GM13976 (cell line): ENCODE measurements around the gene PRKCH.

Experiments used
- DNase-seq: peaks from one replicate; pipeline ENCODE4 v3.0.0; 2012; ENCODE audit warnings: low spot score
- in situ Hi-C: fragments of 300-500 bp; cut with MboI; formaldehyde crosslinking; loops from one replicate; pipeline ENCODE4 v1.12.0; 2022; ENCODE audit warnings: low sequenced_read_pairs, mixed read lengths, inconsistent platforms; ENCODE audit not compliant: unreplicated experiment
- TF ChIP-seq, protein P1 (sequence below): IDR thresholded peaks from 2 replicates; pipeline ENCODE4 v1.5.1; 2012; ENCODE audit warnings: borderline replicate concordance, mild to moderate bottlenecking; ENCODE audit not compliant: insufficient read depth; ENCODE audit errors: extremely low read depth, missing control alignments, control extremely low read depth

The PRKCH gene

DNA sequence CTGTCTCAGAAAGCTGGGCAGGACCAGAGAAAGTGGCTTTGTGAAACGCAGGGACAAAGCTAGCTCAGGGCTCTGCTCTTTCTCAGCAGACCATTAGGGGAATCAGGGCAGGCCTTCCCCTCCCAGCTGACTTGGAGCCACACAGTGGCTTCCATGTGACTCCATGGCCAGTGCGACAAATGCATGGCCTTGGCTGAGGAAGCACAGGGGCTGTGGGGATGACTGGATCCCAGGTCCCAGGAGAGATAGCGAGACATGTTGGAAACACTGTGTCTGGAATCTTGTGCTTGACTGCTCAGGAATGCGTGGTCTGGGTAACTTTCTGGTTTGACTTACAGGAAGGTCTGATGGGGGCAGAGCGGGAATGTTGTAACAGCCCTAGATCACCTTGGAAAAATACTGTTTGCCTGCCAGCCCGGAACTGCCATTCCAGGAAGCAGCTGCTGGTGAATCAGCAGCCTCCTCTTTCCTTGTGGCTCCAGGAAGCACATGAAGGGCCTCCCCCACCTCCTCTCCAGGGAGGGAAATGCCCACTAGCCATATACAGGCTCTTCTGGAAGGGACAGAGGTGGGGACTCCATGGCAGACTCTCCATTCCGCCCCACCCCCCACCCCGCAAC lies 240.4 kb downstream of the PRKCH start:
- DNase-seq, result no peak
- TF ChIP-seq, protein P1, sequence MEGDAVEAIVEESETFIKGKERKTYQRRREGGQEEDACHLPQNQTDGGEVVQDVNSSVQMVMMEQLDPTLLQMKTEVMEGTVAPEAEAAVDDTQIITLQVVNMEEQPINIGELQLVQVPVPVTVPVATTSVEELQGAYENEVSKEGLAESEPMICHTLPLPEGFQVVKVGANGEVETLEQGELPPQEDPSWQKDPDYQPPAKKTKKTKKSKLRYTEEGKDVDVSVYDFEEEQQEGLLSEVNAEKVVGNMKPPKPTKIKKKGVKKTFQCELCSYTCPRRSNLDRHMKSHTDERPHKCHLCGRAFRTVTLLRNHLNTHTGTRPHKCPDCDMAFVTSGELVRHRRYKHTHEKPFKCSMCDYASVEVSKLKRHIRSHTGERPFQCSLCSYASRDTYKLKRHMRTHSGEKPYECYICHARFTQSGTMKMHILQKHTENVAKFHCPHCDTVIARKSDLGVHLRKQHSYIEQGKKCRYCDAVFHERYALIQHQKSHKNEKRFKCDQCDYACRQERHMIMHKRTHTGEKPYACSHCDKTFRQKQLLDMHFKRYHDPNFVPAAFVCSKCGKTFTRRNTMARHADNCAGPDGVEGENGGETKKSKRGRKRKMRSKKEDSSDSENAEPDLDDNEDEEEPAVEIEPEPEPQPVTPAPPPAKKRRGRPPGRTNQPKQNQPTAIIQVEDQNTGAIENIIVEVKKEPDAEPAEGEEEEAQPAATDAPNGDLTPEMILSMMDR, result no peak
- in situ Hi-C loops, result no loop called here

DNA sequence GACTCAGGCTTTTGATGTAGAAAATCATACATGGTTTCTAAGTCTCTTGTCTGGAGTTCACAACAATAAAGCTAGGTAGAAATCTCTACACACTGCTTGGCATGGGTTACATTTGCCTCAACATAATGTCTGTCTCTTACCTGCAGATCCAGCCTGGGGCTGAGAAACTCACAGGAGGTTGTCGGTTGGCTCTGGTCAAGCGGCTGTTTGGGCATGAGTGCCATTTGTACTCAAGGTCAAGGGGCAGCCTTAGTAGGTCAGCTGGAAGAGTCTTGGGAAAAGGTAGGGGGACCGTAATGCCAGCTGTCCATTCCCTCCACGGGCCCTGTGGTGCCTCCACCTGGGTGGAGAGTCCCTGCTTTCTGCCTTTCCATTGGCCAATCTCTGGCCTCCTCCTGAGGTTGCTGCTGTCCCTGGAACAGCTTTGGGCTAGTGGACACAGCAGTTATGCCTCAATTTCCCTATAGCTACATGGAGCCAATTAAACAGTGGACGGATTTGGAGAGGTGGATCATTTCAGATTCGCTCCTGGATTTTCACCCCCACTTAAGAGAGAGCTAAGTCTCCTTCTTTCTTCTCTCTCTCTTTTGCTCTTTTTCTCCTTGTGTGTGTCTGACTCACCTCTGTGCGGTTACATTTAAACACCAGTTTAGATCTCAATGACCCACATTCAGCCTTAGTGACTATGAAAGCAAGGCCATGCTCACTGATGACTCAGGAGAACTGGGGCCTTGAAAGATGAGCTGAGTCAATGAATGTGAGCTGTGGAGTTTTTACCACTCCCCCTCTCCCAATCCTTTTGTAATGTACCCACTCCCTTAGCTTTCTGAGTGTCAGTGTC lies 241.2 kb downstream of the PRKCH start:
- TF ChIP-seq, protein P1, result no peak
- DNase-seq, result no peak
- in situ Hi-C loops, result no loop called here

DNA sequence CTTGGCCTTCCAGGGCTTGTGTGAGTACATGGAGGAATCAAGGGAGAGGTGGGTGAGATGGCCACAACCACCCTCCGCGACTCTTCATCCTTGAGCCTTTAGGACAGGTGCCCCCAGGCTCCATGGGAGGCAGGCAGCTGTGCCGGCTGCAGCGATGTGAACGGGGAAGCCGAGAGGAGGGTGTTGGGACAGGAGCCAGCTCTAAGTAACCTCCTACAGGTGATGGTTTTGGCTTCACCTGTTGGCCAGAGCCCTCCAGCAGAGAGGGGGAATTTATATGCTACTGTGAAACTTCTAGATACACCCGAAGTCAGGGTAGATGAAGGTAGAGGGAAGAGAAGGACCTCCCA lies 241.8 kb downstream of the PRKCH start:
- in situ Hi-C loops, result no loop called here
- TF ChIP-seq, protein P1, result no peak
- DNase-seq, result no peak

DNA sequence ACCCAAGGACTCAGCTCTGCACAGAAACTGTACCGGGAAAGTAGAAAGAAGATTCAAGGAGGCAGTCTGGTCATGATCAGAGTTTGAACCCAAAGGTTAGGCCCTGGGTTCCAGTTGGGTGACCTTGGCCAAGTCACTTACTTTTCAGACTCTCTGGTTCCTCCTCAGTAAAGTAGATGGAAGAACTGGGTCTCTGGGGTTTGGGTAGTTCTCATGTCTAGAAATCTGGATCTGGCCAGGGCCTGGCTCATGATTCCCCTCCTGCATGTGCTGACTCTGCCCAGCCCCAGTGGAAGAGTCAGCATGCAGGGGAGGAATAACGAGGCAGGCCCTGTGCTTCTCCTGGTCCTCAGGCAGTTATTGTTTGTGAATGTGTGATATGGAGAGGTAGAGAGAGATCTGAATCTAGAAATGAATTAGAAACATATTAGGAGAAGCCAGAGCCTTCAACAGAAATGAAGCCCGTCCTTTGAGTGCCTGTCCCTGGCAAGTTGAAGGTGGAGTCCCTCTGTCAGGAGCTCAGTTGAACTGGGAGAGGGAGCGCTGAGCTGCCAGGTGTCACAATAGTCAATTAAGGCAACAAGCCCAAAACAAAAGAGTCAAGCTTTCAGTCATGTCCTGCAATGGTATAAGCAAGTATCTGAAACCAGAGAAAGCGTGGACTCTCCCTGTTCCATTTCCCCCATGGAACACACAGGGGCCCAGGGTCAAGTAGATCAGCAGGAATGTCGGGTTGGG lies 242.7 kb downstream of the PRKCH start:
- TF ChIP-seq, protein P1, result no peak
- DNase-seq, result no peak
- in situ Hi-C loops, result no loop called here

DNA sequence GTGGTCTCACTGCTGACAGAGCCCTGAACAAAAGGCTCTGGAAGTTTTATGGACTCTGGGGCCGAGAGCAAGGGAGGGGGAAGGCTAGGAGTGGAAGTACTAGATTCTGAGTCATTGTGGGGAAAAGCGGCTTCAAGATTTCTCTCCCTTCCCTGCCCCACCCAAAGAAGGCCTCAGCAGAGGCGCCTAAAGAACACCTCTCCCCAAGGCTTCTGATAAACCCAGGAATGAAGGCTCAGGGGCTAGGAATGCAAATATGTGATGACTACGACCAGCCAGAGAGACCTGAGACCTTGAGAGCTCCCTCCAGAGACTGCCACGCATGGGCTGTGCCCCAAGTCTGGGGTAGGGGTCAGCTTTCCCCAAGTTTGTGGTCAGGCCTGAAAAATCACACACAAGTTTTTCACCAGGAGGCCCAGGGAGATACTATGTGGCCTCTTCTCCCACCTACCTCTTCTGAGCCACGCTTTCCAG lies 243.3 kb downstream of the PRKCH start:
- DNase-seq, result no peak
- TF ChIP-seq, protein P1, result no peak
- in situ Hi-C loops, result no loop called here

DNA sequence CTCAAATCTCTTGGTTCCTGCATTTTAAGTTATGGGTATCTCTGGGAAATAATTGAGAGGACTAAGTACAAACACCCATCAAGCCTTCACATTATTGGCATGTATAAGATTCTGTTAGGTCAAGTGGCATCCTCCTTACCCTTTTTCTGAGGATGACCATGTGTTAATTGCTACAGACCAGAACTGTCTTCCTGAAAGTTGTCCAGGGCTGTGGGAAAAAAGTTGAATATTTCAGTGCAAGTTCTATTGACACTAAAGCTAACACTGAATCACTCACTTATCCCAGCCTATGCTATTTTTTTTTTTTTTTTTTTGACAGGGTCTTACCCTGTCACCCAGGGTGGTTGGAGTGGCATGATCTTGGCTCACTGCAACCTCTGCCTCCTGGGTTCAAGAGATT lies 243.8 kb downstream of the PRKCH start:
- in situ Hi-C loops, result no loop called here
- no peak for DNase-seq

More for the DNA sequence above, 243.8 kb downstream of the PRKCH start:
- TF ChIP-seq, protein P1, result no peak
